Measurements from ENCODE around the gene FHL1.
"Not testable (repeated sequence)": the region's sequence is repeated elsewhere in the genome, so short reads cannot be mapped to it uniquely, and the experiment has no call there.

Gene FHL1

DNA sequence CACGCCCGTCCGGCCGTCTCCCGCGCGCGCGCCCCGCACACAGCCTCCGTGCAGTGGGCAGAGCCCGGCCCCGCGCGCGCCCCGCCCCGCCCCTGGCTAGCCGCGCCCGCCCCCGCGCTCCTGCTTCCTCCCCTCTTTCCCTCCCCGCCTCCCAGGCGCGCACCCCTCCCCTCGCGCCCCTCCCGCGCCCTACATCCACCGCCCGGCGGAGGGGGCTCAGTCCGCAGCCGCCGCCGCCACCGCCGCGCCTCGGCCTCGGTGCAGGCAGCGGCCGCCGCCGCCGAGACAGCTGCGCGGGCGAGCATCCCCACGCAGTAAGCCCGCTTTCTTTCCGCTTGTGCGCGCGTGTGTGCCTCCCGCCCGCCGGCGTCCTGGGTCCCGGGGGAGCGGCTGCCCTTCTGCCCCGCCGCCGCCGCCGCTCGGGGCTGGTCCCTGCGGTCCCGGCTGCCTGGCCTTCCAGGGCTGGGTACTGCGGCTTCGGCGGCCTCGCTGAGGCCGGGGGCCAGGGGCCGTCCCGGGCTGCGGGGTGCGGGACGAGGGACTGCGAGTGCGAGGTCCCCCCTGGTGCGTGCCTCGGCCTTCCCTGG lies at the start of gene FHL1:
TSS of gene FHL1 (plus strand) at position 219 of the 587 bp plus-strand sequence.
- DNase-seq (ENCODE audit: low read depth) = peak; percentile 20

DNA sequence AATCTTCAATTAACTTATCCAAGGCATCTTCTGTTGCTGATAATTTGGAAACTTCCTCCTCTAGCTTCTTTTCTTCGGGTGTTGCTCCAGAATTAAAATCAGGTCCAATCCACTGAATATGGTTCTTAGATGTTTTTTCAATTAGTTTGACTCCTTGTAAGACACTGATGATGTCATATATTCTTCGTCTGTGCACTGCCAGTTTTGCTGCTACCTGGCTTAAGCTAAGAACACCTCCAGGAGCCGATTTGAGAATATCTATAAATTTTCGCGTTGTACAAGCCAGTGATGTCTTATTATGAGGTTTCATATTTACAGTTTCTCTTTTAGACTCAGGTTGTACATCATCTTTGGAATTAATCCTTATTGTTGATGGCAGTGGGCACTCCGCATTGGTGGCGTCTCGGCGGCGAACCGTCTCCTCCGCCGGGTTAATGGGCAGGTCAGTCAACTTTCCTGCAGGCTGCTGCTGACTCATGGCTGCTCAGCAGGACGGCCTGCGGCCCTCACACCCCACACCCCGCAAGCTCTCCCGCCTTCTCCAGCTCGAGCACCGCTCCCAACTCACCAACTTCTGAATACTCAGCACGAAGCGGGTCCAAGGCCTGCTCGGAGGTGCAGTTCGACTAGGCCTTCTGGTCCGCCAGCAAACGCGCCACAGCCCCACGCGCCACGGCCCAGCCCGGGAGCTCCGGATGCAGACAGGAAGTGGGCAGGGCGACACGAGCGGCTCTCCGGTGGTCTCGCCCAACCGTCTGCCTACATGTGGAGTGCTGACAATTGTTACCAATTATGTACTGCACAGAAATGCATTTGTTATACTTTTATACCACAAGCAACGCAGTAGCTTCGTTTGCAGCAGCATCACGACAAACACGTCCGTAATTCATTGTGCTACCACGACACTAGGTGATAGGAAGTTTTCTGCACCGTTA lies 49.2 kb upstream of the FHL1 start:
- no peak for DNase-seq (ENCODE audit: low read depth)

DNA sequence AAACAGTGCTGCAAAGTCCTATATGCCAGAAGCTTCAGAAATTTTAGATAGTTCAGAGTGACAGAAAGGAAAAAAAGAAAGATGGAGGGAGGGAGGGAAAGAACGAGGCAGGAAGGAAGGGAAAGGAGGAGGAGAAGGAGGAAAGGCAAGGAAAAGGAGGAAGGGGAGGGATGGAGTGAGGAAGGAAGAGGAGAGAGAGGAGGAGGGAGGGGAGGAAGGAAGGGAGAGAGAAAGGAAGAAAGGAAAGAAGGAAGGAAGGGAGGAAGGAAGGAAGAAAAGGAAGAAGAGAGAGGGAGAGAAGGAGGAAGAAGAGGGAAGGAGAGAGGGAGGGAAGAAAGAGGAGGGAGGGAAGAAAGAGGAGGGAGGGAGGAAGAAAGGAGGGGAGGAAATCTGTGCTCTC lies 42.4 kb upstream of the FHL1 start:
- DNase-seq (ENCODE audit: low read depth) = no peak

DNA sequence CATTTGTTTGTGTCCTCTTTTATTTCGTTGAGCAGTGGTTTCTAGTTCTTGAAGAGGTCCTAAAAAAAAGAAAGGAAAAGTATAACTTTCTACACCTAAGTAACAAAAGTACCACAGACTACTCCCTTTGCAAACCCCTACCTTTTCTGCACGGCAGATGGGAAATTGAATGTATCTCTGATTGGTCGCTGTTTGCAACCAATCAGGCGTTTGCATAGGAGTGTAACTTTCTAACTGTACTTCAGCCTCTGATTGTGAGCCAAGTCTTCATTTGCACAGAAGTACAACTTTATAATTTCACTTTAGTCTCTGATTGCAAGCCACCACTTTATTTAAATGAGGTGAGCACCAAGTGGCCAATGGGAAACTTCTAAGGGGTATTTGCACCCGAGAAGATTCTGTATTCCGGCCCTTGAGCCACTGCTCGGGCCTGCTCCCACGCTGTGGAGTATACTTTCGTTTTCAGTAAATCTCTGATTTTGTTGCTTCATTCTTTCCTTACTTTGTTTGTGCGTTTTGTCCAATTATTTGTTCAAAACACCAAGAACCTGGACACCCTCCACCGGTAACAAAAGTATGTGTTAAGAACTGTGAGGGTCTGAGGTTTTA lies 40.3 kb upstream of the FHL1 start:
- no peak for DNase-seq (ENCODE audit: low read depth)

DNA sequence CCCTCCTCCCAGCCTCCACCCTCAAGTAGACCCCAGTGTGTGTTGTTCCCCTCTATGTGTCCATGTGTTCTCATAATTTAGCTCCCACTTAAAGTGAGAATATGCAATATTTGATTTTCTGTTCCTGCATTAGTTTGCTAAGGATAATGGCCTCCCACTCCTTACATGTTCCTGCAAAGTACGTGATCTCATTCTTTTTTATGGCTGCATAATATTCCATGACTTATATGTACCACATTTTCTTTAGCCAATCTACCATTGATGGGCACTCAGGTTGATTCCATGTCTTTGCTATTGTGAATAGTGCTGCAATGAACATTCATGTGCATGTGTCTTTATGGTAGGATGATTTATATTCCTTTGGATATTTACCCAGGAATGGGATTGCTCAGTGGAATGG lies 38.4 kb upstream of the FHL1 start:
- not testable (repeated sequence) for DNase-seq (ENCODE audit: low read depth)

DNA sequence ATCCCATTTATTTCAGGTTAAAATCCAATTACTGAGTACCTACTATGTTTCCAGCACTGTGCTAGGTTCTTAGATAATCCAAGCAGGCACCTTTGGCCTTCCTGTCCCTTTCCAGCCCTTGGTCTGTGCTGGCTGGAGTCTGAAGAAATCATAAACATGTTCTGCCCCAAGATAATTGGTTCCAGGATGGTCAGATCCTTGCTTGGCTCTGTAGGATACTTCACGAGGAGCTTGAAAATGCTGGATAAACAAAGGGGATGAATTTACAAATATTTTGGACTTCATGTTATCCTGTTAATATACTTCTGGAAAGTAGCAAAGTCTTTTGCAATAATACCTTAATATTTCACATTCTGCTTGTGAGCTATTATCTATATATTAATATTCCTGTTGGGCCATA lies 35.0 kb upstream of the FHL1 start:
- no peak for DNase-seq (ENCODE audit: low read depth)

DNA sequence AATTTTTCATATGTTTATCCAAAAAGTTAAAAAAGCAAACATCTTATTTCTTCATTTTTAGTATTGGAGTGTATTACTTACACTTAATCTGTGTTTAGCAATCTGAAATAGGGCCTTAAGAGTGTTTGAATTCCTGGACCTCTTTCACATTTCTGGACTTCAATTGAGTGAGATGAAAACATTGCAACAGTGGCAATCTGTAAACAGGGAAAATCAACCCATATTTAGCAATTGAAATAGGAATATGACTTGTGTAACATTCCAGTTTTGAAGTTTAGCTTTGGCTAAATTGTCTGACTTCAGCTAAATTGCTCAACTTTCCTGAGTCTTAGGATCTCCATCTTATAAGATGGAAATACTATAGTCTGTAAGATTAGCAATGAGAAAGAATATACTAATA lies 34.6 kb upstream of the FHL1 start:
- DNase-seq (ENCODE audit: low read depth) = no peak

DNA sequence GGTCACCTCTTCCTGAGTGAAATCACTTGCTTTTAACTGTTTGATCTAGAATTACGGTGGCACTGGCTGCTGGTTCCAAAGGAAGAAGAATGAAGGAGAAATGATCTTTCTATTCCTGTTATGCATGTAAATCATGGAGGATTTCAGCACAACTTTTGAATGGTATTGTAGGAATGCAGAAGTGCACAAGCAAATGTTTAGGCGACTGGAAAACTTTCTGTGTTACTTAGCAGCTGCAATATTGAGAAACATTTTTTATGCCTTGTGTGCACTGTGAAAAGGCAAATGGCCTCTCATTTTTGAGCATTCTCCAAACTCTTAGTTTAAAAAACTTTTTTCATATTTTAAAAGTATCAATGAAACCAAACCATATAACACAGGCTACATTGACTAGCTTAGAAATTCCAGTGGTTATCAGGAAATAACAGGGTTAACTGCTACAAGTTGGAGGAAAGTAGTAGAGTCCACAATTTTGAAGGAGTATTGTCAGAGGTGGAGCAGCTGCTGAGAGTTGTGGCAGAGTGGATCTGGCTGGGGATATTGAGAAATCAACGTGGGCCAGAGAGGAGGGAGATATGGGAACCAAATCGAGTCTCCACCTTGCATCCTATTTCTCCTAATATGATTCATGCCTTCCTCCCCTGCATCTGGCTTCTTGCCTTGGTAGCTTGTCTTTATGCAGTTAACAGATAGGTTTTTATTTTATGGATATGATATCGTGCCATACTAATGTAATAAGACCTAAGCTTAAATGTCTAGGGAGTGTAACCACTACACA lies 32.0 kb upstream of the FHL1 start:
- peak; percentile 17 for DNase-seq (ENCODE audit: low read depth)

DNA sequence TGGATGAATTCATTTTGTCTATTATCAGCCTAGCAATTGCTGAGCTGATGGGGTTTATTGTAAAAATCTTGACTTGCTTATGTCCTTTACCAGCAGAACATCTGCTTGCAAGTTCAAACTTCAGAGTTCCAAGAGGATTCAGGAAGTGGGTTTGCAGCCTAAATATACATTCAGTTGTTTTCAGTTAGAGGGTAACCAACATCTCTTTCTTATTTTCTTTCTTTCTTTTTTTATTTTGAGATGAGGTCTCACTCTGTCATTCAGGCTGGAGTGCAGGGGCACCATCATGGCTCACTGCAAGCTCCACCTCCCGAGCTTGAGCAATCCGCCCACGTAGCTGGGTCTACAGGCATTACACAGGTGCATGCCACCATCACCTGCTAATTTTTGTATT lies 31.4 kb upstream of the FHL1 start:
- DNase-seq (ENCODE audit: low read depth) = no peak

DNA sequence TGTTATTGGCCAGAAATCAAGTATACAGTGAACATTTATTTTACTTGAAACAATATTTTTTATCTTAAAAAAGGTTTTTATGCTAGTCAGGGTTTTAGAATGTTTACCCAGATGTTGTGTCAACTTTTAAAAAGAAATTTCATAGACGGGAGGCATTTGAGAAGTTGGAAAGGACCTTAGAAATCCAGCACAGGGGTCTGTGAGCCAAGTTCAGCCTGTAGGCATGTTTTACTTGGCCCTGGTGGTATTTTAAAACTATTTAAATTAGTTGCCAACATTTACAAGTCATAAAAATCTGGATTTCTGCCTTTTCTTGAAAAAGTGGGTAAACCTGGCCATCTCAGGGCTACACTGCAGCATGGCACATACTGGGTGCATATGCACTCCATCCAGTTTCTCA lies 25.5 kb upstream of the FHL1 start:
- DNase-seq (ENCODE audit: low read depth) = peak; percentile 29

DNA sequence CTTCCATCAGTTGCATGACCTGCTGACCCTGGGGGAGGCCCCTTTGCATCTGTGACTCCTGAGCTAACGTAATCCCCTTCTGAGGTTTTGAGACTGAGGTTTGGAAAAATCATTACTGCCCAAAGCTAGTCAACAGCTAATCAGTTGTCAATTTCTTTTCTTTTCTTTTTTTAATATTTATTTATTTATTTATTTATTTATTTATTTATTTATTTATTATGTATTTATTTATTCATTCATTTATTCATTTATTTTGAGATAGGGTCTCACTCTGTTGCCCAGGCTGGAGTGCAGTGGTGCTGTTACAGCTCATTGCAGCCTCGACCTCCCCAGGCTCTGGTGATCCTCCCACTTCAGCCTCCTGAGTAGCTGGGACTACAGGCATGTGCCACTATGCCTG lies 25.1 kb upstream of the FHL1 start:
- no peak for DNase-seq (ENCODE audit: low read depth)

DNA sequence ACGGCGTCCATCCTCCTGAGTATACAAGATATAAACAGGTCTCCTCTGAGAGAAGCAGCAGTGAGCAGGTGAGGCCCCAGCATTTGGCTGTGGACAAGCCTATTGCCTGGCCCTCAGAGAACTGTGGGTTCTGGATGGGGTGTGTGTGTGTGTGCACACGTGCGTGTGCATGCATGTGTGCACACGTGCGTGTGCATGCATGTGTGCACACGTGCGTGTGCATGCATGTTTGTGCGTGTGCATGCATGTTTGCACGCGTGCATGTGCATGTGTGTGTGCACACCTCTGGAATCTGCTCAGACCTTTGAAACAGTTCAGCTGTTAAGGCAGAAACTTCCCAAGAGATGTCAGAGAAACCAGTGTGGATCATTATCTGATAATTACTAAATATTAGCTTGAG lies 22.2 kb upstream of the FHL1 start:
- DNase-seq (ENCODE audit: low read depth) = no peak

DNA sequence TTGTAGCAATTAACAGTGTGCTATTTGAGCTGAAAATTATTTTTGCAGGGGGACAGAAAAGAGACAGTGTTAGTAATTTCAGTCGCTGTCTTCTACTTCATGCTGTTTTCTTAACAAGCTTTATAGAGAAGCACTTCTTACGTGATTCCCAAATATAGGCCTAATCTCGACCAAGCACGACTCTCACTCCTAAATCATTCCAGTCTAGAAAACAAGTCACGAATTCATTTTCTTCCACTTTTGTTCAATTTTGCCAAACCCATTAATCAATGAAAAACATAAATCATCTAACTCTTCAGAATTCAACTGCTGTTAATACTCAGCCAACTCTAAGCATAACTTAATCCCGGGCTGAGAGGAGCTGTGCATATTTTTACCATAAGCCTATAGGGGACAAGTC lies 21.0 kb upstream of the FHL1 start:
- DNase-seq (ENCODE audit: low read depth) = no peak

DNA sequence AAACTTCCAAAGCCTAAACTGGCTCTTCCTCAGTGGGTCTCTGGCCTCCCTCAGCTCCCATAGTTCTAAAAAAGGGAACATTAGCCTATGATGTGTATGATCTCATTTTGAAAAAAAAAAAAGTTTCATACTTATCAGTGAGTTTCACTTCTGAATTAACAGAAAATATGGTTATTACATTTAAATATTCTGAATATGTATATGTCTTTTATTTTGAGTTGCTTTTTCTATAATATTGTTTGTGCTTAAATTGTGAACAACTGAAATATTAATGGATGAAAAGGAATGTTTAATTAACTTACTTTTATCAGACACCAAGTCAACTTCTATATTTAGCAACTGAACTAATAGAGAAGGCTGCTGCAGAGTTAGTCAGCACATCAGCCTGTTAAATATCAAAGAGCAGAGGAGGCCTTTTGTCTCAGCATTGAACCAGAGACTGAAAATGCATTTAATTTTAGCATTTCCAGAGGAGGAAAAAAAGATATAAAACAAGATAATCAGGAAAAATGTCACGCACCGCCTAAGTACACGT lies 20.4 kb upstream of the FHL1 start:
- peak; percentile 9 for DNase-seq (ENCODE audit: low read depth)

DNA sequence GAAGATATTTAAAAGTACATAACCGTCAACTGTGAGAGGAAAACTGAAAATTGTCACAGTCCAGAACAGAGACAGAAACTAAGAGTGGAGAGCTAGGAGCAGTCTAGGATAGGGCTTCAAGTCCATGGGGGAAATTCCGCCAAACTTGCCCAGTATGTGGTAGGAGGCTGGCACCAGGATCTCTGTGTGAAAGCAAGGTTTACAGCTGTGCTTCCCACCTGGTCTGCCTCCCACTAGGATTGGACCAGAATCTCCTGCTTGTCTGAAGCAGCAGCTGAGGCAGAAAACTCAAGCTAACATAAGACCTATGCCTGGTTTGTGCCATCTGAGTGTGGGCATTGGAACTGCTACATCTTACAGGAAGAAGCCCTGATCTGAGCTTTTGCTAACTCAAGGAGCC lies 18.6 kb upstream of the FHL1 start:
- no peak for DNase-seq (ENCODE audit: low read depth)

DNA sequence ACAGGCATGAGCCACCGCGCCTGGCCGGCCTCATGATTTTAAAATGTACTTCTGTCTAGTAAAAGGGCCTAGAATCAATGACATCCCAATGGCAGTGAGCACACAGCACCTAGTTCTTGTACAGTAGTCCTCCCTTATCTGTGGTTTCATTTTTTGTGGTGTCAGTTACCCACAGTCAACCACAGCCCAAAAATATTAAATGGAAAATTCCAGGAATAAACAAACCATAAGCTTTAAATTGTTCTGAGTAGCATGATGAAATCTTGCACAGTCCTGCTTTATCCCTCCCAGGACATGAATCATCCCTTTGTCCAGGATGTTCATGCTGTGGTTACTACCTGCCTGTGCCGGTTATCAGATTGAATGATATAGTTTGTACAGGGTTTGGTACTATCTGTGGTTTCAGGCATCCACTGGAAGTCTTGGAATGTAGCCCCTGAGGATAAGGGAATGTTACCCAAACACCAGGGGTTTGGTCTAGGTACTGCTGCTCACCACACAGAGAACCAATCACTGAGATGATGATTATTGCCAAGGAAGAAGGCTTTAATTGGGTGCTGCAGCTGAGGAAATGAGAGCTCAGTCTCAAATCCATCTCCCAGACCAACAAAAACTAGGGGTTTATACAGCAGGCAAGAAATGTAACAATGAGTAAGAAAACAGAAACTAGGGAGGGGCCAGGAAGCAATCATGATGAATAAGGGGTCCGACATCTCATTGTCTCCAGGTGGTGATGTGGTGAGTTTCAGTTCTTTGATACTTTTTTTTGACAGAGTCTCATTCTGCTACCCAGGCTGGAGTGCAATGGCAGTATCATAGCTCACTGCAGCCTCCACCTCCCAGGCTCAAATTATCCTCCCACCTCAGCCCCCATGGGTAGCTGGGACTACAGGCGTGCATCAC lies 16.2 kb upstream of the FHL1 start:
- DNase-seq (ENCODE audit: low read depth) = peak; percentile 84

DNA sequence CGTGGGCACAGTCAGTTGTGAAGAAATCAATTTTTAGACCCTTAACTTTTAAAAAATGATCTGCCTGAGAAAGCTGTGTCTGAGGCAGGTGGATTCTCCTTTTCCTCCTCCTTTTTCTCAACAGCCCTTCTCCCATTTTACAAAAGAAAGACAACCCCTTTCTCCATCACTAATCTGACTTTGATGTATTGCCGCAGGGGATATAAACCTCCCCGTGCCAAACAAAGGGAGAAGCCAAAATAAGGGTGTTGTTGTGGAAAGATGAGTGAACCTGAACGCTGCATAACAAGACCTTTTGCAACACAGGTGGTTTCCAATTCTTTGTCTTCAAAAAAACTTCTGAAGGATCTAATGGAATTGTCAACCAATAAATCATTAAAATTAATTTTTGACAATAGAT lies 8.4 kb upstream of the FHL1 start:
- DNase-seq (ENCODE audit: low read depth) = no peak

DNA sequence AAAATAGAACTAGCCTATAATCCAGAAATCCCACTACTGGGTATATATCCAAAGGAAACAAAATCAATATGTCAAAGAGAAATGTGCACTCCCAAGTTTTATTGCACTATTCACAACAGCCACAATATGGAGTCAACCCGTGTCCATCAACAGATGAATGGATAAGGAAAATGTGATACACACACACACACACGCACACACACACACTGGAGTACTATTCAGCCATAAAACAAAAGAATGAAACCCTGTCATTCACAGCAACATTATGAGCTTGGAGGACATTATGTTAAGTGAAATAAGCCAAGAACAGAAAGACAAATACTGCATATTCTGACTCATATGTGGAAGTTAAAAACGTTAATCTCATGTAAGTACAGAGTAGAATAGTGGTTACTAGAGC lies 5.8 kb upstream of the FHL1 start:
- no peak for DNase-seq (ENCODE audit: low read depth)

DNA sequence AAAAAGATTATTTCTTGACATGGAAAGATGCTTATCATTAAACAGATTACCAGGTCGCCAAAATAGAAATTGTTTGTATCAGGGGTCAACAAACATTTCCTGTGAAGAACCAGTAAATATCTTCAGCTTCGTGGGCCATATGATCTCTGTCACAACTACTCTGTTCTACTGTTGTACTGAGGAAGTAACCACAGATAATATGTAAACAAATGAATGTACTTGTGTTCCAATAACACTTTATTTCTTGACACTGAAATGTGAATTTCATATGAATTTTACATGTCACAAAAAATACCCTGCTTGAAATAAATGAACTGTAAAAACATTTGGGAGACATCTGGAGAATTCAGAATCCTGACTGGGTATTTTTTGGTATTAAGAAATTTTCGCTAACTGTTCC lies 4.7 kb upstream of the FHL1 start:
- DNase-seq (ENCODE audit: low read depth) = no peak

DNA sequence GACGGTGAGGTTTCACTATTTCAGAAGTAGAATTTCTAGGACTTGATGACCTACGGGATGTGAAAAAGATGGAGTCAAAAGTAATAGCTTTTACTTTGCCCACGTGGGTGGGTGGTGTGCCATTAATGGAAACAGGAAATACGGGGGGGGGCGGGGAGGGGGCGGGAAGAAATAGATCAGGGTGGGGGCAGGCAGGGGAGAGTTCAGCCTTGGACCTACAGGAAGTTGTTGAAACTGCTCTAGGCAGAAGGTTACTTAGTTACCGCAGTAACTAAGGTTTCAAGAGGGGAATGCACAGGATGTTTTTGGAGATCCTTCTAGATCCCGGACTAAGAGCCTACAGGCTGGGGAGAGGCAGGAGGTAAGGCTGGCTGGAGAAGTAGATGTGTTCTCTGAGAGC lies 3.6 kb upstream of the FHL1 start:
- no peak for DNase-seq (ENCODE audit: low read depth)

DNA sequence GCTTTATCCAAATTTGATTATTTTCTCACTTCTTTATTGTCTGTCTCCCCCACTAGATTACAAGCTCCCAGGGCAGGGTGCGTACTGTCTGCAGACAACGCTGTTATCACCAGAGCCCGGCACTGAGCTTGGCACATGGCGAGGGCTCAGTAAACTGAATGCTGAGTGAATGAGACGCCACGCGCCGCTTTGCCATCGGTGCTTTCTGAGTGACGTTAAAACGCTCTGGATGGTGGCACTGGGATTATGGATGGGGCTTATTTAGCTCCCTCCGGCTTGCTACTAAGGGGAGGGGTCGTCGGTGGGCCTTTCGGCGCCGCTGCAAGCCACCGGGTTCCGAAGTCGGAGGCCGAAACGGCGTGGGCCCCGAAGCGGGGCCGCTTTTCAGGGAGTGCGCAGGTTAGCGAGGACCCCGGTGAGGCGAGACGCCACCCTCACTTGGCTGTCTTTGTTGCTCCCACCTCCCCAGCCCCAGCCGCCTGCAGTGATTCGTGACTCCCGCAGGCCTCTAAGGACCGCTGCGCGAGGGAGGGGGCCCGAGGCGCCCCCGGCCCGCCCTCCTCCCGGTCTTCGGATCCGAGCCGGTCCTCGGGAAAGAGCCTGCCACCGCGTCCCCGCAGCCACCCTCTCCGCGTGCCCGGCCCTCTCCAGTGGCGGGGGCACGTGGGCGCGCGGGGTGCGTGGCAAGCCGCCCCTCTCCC lies 569 bp upstream of the FHL1 start:
- DNase-seq (ENCODE audit: low read depth) = no peak
